MCF 10A (cell line): ENCODE results near the gene DIP2B. TPM values are rescaled to one million over a fixed set of nuclear protein-coding genes. Genes with fewer than 3 reads are reported as not detected.
"Not testable (repeated sequence)": the region's sequence is repeated elsewhere in the genome, so short reads cannot be mapped to it uniquely, and the experiment has no call there.

Experiments
- BruUV-seq: library from RNA; stranded (reverse); fragments of 400-500 nt; replicated peaks from 2 replicates; lab custom pipeline; 2021; lab: Mats Ljungman, UMichigan
- CTCF ChIA-PET: fragments of 300-600 bp; sonication (Branson Sonifier 250); formaldehyde crosslinking; extraction: SDS; loops from one replicate; lab custom pipeline; 2021; ENCODE audit warnings: antibody characterized with exemption, inconsistent platforms; lab: Yijun Ruan, JAX
- POLR2A ChIA-PET: fragments of 300-600, 350-650 bp; sonication (Branson Sonifier 250); formaldehyde crosslinking; extraction: SDS; loops from one replicate; lab custom pipeline; 2020; ENCODE audit warnings: antibody characterized with exemption, inconsistent platforms; lab: Yijun Ruan, JAX
- DNase-seq: peaks from one replicate; pipeline ENCODE4 v3.0.0-alpha.2; 2018; ENCODE audit not compliant: unreplicated experiment
- H3K27ac Mint-ChIP-seq: one replicate; pipeline ENCODE4 v1.8.0; 2022; ENCODE audit warnings: mild to moderate bottlenecking, low read depth, mixed read lengths; ENCODE audit not compliant: unreplicated experiment
- H3K27me3 Mint-ChIP-seq: one replicate; pipeline ENCODE4 v1.8.0; 2022; ENCODE audit warnings: mixed read lengths; ENCODE audit not compliant: insufficient read depth, unreplicated experiment
- H3K36me3 Mint-ChIP-seq: one replicate; pipeline ENCODE4 v1.8.0; 2022; ENCODE audit warnings: mild to moderate bottlenecking, moderate library complexity, mixed read lengths; ENCODE audit not compliant: insufficient read depth, unreplicated experiment
- H3K4me1 Mint-ChIP-seq: one replicate; pipeline ENCODE4 v1.8.0; 2022; ENCODE audit warnings: mixed read lengths; ENCODE audit not compliant: insufficient read depth, unreplicated experiment
- H3K4me3 Mint-ChIP-seq: one replicate; pipeline ENCODE4 v1.8.0; 2022; ENCODE audit warnings: mild to moderate bottlenecking, moderate library complexity, mixed read lengths; ENCODE audit not compliant: unreplicated experiment
- H3K9me3 Mint-ChIP-seq: one replicate; pipeline ENCODE4 v1.8.0; 2022; ENCODE audit warnings: mixed read lengths; ENCODE audit not compliant: unreplicated experiment
- CTCF ChIP-seq: fragments of 200-600 bp; IDR thresholded peaks from one replicate; pipeline ENCODE4 v1.8.0; 2022; ENCODE audit warnings: antibody characterized with exemption, mild to moderate bottlenecking; ENCODE audit not compliant: unreplicated experiment
- intact Hi-C: fragments of 100-400 bp; cut with micrococcal nuclease; formaldehyde crosslinking; loops from 2 replicates; pipeline ENCODE4 v1.14.1; 2022
- total RNA-seq: library from RNA; stranded (reverse); gene quantifications from 2 replicates; pipeline ENCODE4 v1.2.3, GENCODE V29; 2022

Gene DIP2B
- total RNA-seq, 1 experiment from 2014 or later, result 18.8 TPM

GRCh38 chr12:50765095-50765911 lies 260.5 kb downstream of the DIP2B start:
- Mint-ChIP-seq H3K9me3 (no peaks in the 10 kb centered on the region), H3K4me3 (peak overlapping the region; percentile 87), H3K27ac (peak overlapping the region; percentile 81), H3K4me1 (peaks cover 24% of the 10 kb centered on the region), H3K27me3 (no peaks in the 10 kb centered on the region), H3K36me3 (peaks cover 15% of the 10 kb centered on the region)
- TF ChIP-seq CTCF, result peak; percentile 63
- peak; percentile 71 for DNase-seq
- TSS peak; percentile 41 for BruUV-seq
- CTCF ChIA-PET, result interaction anchor here (0.5 to 5.7 kb wide), 35 partner anchors 9 to 1085 kb away, joined by 3 to 79 read pairs (median 4); partner anchors contain the start of genes CSRNP2 and SLC11A2
- intact Hi-C loops, result loop anchor here (1.0 to 10.0 kb wide), 7 partner anchors 35 to 576 kb away; partner anchors contain the start of gene LETMD1
- POLR2A ChIA-PET, result interaction anchor here (0.6 to 5.4 kb wide), 42 partner anchors 8 to 1262 kb away, joined by 3 to 149 read pairs (median 5); partner anchors contain the start of genes COX14, CSRNP2, DAZAP2 and DIP2B

- no peaks in the 10 kb centered on the region for H3K27me3 Mint-ChIP-seq
These were observed 263.6 kb downstream of the DIP2B start for GRCh38 chr12:50768391-50768790.

GRCh38 chr12:50768813-50769212 lies 264.0 kb downstream of the DIP2B start:
- CTCF ChIA-PET, result interaction anchor here (0.8 to 5.7 kb wide), 4 partner anchors 57 to 259 kb away, joined by 3 to 79 read pairs (median 24); no protein-coding TSS in a partner anchor
- H3K27me3 Mint-ChIP-seq, H3K9me3 Mint-ChIP-seq, DNase-seq, BruUV-seq: not testable (repeated sequence)
- intact Hi-C loops, result loop anchor here (5.0 to 10.0 kb wide), 2 partner anchors 156 to 278 kb away; partner anchors contain the start of gene LETMD1
- H3K36me3 Mint-ChIP-seq, result peaks cover 41% of the 10 kb centered on the region
- POLR2A ChIA-PET, result interaction anchor here (0.7 to 3.5 kb wide), 8 partner anchors 11 to 264 kb away, joined by 3 to 42 read pairs (median 4); partner anchors contain the start of genes DIP2B and SLC11A2
- peak overlapping the region; percentile 30 for H3K4me3 Mint-ChIP-seq
- peak overlapping the region; percentile 42 for H3K27ac Mint-ChIP-seq
- H3K4me1 Mint-ChIP-seq, result peaks cover 39% of the 10 kb centered on the region

More at GRCh38 chr12:50768391-50768790, 263.6 kb downstream of the DIP2B start:
- CTCF ChIA-PET, result interaction anchor here (0.7 to 5.7 kb wide), 5 partner anchors 43 to 259 kb away, joined by 3 to 79 read pairs (median 8); no protein-coding TSS in a partner anchor
- peaks cover 36% of the 10 kb centered on the region for H3K36me3 Mint-ChIP-seq
- H3K4me1 Mint-ChIP-seq, result peaks cover 35% of the 10 kb centered on the region
- no TSS peak for BruUV-seq
- DNase-seq, result no peak
- intact Hi-C loops, result loop anchor here (5.0 to 10.0 kb wide), 2 partner anchors 156 to 279 kb away; partner anchors contain the start of gene LETMD1
- H3K4me3 Mint-ChIP-seq, result no peak overlapping the region
- POLR2A ChIA-PET, result interaction anchor here (0.7 to 3.5 kb wide), 7 partner anchors 18 to 259 kb away, joined by 3 to 42 read pairs (median 4); partner anchors contain the start of gene SLC11A2
- peak overlapping the region; percentile 42 for H3K27ac Mint-ChIP-seq
- TF ChIP-seq CTCF, result no peak
- no peaks in the 10 kb centered on the region for H3K9me3 Mint-ChIP-seq

DNA sequence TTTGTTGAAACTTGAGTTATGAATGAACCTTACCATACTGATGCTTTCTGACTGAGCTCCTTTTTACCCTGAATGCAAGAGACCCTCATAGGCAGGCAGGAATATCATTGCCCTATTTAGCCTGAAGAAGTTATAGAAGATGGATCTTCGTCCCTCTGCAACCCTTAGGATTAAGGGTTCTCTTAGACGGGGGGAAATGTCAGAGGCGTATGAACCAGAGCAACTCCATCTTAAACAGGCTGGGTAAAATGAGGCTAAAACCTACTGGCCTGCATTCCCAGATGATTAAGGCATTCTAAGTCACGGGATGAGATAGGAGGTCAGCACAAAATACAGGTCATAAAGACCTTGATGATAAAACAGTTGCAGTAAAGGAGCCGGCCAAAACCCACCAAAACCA lies 266.6 kb downstream of the DIP2B start:
- H3K27me3 Mint-ChIP-seq, result no peaks in the 10 kb centered on the region
- CTCF ChIA-PET, result no interaction called here
- DNase-seq, result no peak
- BruUV-seq, result no TSS peak
- H3K4me1 Mint-ChIP-seq, result peaks cover 30% of the 10 kb centered on the region
- no peak for TF ChIP-seq CTCF
- intact Hi-C loops, result no loop called here
- H3K9me3 Mint-ChIP-seq, result no peaks in the 10 kb centered on the region
- H3K36me3 Mint-ChIP-seq, result peaks cover 39% of the 10 kb centered on the region
- no peak overlapping the region for H3K4me3 Mint-ChIP-seq
- no peak overlapping the region for H3K27ac Mint-ChIP-seq
- POLR2A ChIA-PET, result interaction anchor here (0.6 to 1.1 kb wide), 5 partner anchors 14 to 56 kb away, joined by 3 to 5 read pairs (median 4); no protein-coding TSS in a partner anchor
